AG04449 (cell line): ENCODE results near the gene KRAS.

Source experiments
- CTCF ChIA-PET: fragments of 350-600 bp; formaldehyde crosslinking; extraction: SDS; loops from one replicate; lab custom pipeline; 2021; ENCODE audit warnings: antibody characterized with exemption; lab: Yijun Ruan, JAX
- POLR2A ChIA-PET: fragments of 400-600, 350-600 bp; formaldehyde crosslinking; extraction: SDS; loops from one replicate; lab custom pipeline; 2020; ENCODE audit warnings: antibody characterized with exemption, inconsistent platforms; lab: Yijun Ruan, JAX
- DNase-seq: peaks from one replicate; pipeline ENCODE4 v3.0.0-alpha.2; 2010; ENCODE audit warnings: low read depth, low spot score
- H3K4me3 ChIP-seq: 2 replicates; pipeline ENCODE4 v1.5.1; 2011; ENCODE audit warnings: low read depth, mild to moderate bottlenecking, control low read depth, low read length
- TF ChIP-seq, protein P1 (sequence below): IDR thresholded peaks from one replicate; pipeline ENCODE4 v1.5.1; 2011; ENCODE audit warnings: mild to moderate bottlenecking, moderate library complexity, low read length, control low read depth, inconsistent platforms; ENCODE audit not compliant: insufficient read depth; ENCODE audit errors: missing control alignments

Gene KRAS

GRCh38 chr12:25236190-25236589, 14.5 kb downstream of the KRAS start:
- POLR2A ChIA-PET = no interaction called here
- TF ChIP-seq, protein P1, sequence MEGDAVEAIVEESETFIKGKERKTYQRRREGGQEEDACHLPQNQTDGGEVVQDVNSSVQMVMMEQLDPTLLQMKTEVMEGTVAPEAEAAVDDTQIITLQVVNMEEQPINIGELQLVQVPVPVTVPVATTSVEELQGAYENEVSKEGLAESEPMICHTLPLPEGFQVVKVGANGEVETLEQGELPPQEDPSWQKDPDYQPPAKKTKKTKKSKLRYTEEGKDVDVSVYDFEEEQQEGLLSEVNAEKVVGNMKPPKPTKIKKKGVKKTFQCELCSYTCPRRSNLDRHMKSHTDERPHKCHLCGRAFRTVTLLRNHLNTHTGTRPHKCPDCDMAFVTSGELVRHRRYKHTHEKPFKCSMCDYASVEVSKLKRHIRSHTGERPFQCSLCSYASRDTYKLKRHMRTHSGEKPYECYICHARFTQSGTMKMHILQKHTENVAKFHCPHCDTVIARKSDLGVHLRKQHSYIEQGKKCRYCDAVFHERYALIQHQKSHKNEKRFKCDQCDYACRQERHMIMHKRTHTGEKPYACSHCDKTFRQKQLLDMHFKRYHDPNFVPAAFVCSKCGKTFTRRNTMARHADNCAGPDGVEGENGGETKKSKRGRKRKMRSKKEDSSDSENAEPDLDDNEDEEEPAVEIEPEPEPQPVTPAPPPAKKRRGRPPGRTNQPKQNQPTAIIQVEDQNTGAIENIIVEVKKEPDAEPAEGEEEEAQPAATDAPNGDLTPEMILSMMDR = no peak
- CTCF ChIA-PET = interaction anchor here (1.2 to 3.6 kb wide), 3 partner anchors 13 to 72 kb away, joined by 3 to 14 read pairs (median 6); no protein-coding TSS in a partner anchor
- DNase-seq = no peak
- H3K4me3 ChIP-seq = no peak overlapping the region

GRCh38 chr12:25213338-25213737, 37.4 kb downstream of the KRAS start:
- no peak for DNase-seq
- CTCF ChIA-PET = interaction anchor here (1.5 to 5.0 kb wide), 2 partner anchors 25 to 28 kb away, joined by 6 to 27 read pairs; no protein-coding TSS in a partner anchor
- TF ChIP-seq, protein P1 = no peak
- H3K4me3 ChIP-seq = no peak overlapping the region
- POLR2A ChIA-PET = no interaction called here

GRCh38 chr12:25208554-25208953, 42.2 kb downstream of the KRAS start:
- TF ChIP-seq, protein P1 = no peak
- ChIA-PET POLR2A (no interaction called here), CTCF (interaction anchor here (5.0 kb wide), 1 partner anchor 33 kb away, joined by 27 read pairs; no protein-coding TSS in a partner anchor)
- DNase-seq = no peak
- H3K4me3 ChIP-seq = no peak overlapping the region

GRCh38 chr12:25207846-25208245, 42.9 kb downstream of the KRAS start:
- H3K4me3 ChIP-seq = no peak overlapping the region
- CTCF ChIA-PET = no interaction called here
- TF ChIP-seq, protein P1 = no peak
- POLR2A ChIA-PET = no interaction called here
- no peak for DNase-seq

- TF ChIP-seq, protein P1 = no peak
- no peak for DNase-seq
- ChIA-PET CTCF (no interaction called here), POLR2A (no interaction called here)
- no peak overlapping the region for H3K4me3 ChIP-seq
Observed at GRCh38 chr12:25207411-25207810, 43.3 kb downstream of the KRAS start.

DNA sequence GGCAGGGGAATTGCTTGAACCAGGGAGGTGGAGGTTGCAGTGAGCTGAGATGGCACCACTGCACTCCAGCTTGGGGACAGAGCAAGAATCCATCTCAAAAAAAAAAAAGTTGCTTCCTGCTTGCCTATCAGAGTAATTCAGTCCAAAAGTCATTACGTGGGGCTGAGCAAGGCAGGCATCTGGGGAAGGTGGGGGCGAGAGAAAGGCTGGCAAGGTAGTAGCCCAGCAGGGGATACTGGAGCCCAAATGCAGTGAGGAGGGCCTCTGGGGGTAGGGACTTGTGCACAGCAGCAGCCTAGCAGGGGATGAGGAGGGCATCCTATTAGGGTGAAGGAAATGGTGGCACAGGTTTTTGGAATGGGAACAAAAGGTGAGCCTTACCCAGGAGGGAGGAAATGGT, 48.6 kb downstream of the KRAS start:
- H3K4me3 ChIP-seq = no peak overlapping the region
- TF ChIP-seq, protein P1 = no peak
- DNase-seq = no peak
- CTCF ChIA-PET = no interaction called here
- POLR2A ChIA-PET = no interaction called here
